Keratinocyte (primary cell): Measurements from ENCODE around the gene KIF26A. TPM values are rescaled to one million over a fixed set of nuclear protein-coding genes. Genes with fewer than 3 reads are reported as not detected.

Source experiments
- DNase-seq: peaks from one replicate; pipeline ENCODE4 v3.0.0-alpha.2; 2011; ENCODE audit warnings: low read depth, missing footprints, low spot score
- FAIRE-seq: peaks from 2 replicates; lab custom pipeline; 2011; peaks lifted over from hg19 to GRCh38; lab: Jason Lieb, UNC
- H2AFZ ChIP-seq: 2 replicates; pipeline ENCODE4 v1.6.0; 2012; ENCODE audit warnings: low read length, control low read depth, inconsistent platforms; ENCODE audit not compliant: control insufficient read depth
- H3K27ac ChIP-seq: 2 replicates; pipeline ENCODE4 v1.5.1; 2011; ENCODE audit warnings: low read length; ENCODE audit not compliant: control insufficient read depth, insufficient read depth
- H3K27me3 ChIP-seq: 3 replicates; pipeline ENCODE4 v1.6.0; 2011; ENCODE audit warnings: low read length; ENCODE audit not compliant: control insufficient read depth, insufficient read depth; ENCODE audit errors: extremely low read depth
- H3K36me3 ChIP-seq, 2 experiments: 2 replicates in 1 of 2; 3 replicates in 1 of 2; pipeline ENCODE4 v1.5.1; 2011; ENCODE audit warnings: low read length in 2 of 2, mild to moderate bottlenecking in 1 of 2; ENCODE audit not compliant: control insufficient read depth in 2 of 2, insufficient read depth in 2 of 2; ENCODE audit errors: extremely low read depth in 1 of 2
- H3K4me1 ChIP-seq: 3 replicates; pipeline ENCODE4 v1.5.1; 2011; ENCODE audit warnings: low read length; ENCODE audit not compliant: control insufficient read depth, insufficient read depth; ENCODE audit errors: extremely low read depth
- H3K4me2 ChIP-seq: 3 replicates; pipeline ENCODE4 v1.6.0; 2011; ENCODE audit warnings: low read depth, low read length; ENCODE audit not compliant: control insufficient read depth, insufficient read depth; ENCODE audit errors: extremely low read depth
- H3K4me3 ChIP-seq, 3 experiments: fragments of 200-600 bp in 1 of 3; sonication (generic) in 1 of 3; 2 replicates in 2 of 3; 3 replicates in 1 of 3; pipeline ENCODE4 v1.5.1; 2011 to 2016; ENCODE audit warnings: low read length in 3 of 3, mild to moderate bottlenecking in 3 of 3, control low read depth in 2 of 3, inconsistent platforms in 1 of 3, low read depth in 1 of 3, mixed read lengths in 1 of 3, mixed run types in 1 of 3, moderate library complexity in 1 of 3; ENCODE audit not compliant: control insufficient read depth in 2 of 3, insufficient read depth in 2 of 3; ENCODE audit errors: extremely low read depth in 1 of 3
- H3K79me2 ChIP-seq: 2 replicates; pipeline ENCODE4 v1.6.0; 2012; ENCODE audit warnings: low read length; ENCODE audit not compliant: control insufficient read depth, insufficient read depth
- H3K9ac ChIP-seq: 3 replicates; pipeline ENCODE4 v1.6.0; 2011; ENCODE audit warnings: low read length; ENCODE audit not compliant: control insufficient read depth, insufficient read depth; ENCODE audit errors: extremely low read depth
- H3K9me1 ChIP-seq: 3 replicates; pipeline ENCODE4 v1.6.0; 2011; ENCODE audit warnings: low read length; ENCODE audit not compliant: control insufficient read depth, insufficient read depth; ENCODE audit errors: extremely low read depth
- H3K9me3 ChIP-seq: 2 replicates; pipeline ENCODE4 v1.5.1; 2012; ENCODE audit warnings: low read depth, low read length; ENCODE audit not compliant: control insufficient read depth
- H4K20me1 ChIP-seq: 3 replicates; pipeline ENCODE4 v1.6.0; 2011; ENCODE audit warnings: low read length; ENCODE audit not compliant: control insufficient read depth, insufficient read depth; ENCODE audit errors: extremely low read depth
- EZH2 ChIP-seq: IDR thresholded peaks from one replicate; pipeline ENCODE4 v1.6.1; 2012; ENCODE audit warnings: inconsistent platforms, mild to moderate bottlenecking, low read length, moderate library complexity
- dilution Hi-C: fragments of 300-500 bp; cut with MboI; formaldehyde crosslinking; loops from one replicate; pipeline ENCODE4 v1.7.0; 2020; ENCODE audit warnings: low sequenced_read_pairs; ENCODE audit not compliant: extremely low pct_ligation_motif_present
- polyA plus RNA-seq, 5 experiments: library from polyadenylated mRNA; depleted of rRNA in 3 of 5; stranded (reverse) in 3 of 5; stranded (forward) in 1 of 5; unstranded in 1 of 5; fragments of >200 nt; gene quantifications; 1 replicate in 1 of 5; 2 replicates in 3 of 5; 3 replicates in 1 of 5; pipeline versions ENCODE4 v1.2.1 to v1.2.3, GENCODE V29; 2011 to 2012; ENCODE audit warnings: missing spikeins in 2 of 5, low read depth in 1 of 5, low replicate concordance in 1 of 5
- TF ChIP-seq, protein P1 (sequence below), 3 experiments: IDR thresholded peaks in 1 of 3; conservative IDR thresholded peaks in 1 of 3; optimal IDR thresholded peaks in 1 of 3; 2 replicates in 2 of 3; 3 replicates in 1 of 3; pipeline versions ENCODE3 to v1.5.1; 2011; ENCODE audit warnings: low read length in 3 of 3, mild to moderate bottlenecking in 3 of 3, moderate library complexity in 2 of 3, control low read depth in 1 of 3, inconsistent platforms in 1 of 3; ENCODE audit not compliant: insufficient read depth in 2 of 3; ENCODE audit errors: extremely low read depth in 1 of 3

The KIF26A gene
- polyA plus RNA-seq, 1 donor (not counting 4 experiments of a cell fraction or from before 2014, with no cell fraction given), result 0.07 TPM

- Histone ChIP-seq H4K20me1 (no peaks in the 10 kb centered on the region), H3K9me3 (no peaks in the 10 kb centered on the region), H3K9ac (no peak overlapping the region), H3K4me3 (no peak overlapping the region), H3K4me1 (peaks cover 2% of the 10 kb centered on the region), H3K27me3 (peaks cover 29% of the 10 kb centered on the region), H3K79me2 (no peaks in the 10 kb centered on the region), H3K4me2 (no peak overlapping the region), H3K36me3 (no peaks in the 10 kb centered on the region), H2AFZ (no peak overlapping the region), H3K9me1 (no peaks in the 10 kb centered on the region), H3K27ac (no peak overlapping the region)
- TF ChIP-seq, protein P1, sequence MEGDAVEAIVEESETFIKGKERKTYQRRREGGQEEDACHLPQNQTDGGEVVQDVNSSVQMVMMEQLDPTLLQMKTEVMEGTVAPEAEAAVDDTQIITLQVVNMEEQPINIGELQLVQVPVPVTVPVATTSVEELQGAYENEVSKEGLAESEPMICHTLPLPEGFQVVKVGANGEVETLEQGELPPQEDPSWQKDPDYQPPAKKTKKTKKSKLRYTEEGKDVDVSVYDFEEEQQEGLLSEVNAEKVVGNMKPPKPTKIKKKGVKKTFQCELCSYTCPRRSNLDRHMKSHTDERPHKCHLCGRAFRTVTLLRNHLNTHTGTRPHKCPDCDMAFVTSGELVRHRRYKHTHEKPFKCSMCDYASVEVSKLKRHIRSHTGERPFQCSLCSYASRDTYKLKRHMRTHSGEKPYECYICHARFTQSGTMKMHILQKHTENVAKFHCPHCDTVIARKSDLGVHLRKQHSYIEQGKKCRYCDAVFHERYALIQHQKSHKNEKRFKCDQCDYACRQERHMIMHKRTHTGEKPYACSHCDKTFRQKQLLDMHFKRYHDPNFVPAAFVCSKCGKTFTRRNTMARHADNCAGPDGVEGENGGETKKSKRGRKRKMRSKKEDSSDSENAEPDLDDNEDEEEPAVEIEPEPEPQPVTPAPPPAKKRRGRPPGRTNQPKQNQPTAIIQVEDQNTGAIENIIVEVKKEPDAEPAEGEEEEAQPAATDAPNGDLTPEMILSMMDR (optimal IDR thresholded peaks at IDR 0.05 in 1 of 3, IDR thresholded peaks at IDR 0.05 in 1 of 3, conservative IDR thresholded peaks at IDR 0.05 in 1 of 3; ENCODE audit: extremely low read depth in 1 of 3, insufficient read depth in 2 of 3, low read length in 3 of 3), result no peak
- no peak for TF ChIP-seq EZH2
- dilution Hi-C loops, result no loop called here
- no peak for DNase-seq
- FAIRE-seq, result no peak
These were observed 51.4 kb downstream of the KIF26A start for GRCh38 chr14:104189629-104190335.

- no peaks in the 10 kb centered on the region for H3K36me3 ChIP-seq
- DNase-seq, result no peak
- H3K4me2 ChIP-seq, result no peak overlapping the region
- H3K9ac ChIP-seq, result no peak overlapping the region
- no peak overlapping the region for H3K27ac ChIP-seq
- no peak overlapping the region for H3K4me3 ChIP-seq
- H3K9me3 ChIP-seq, result no peaks in the 10 kb centered on the region
- no peaks in the 10 kb centered on the region for H3K9me1 ChIP-seq
- no peaks in the 10 kb centered on the region for H4K20me1 ChIP-seq
- no peak overlapping the region for H2AFZ ChIP-seq
- H3K79me2 ChIP-seq, result no peaks in the 10 kb centered on the region
- H3K4me1 ChIP-seq, result peaks cover 2% of the 10 kb centered on the region
- TF ChIP-seq, protein P1 (optimal IDR thresholded peaks at IDR 0.05 in 1 of 3, IDR thresholded peaks at IDR 0.05 in 1 of 3, conservative IDR thresholded peaks at IDR 0.05 in 1 of 3; ENCODE audit: extremely low read depth in 1 of 3, insufficient read depth in 2 of 3, low read length in 3 of 3), result no peak
- no peak for TF ChIP-seq EZH2
- peaks cover 30% of the 10 kb centered on the region for H3K27me3 ChIP-seq
- dilution Hi-C loops, result no loop called here
- FAIRE-seq, result no peak
These were observed 52.1 kb downstream of the KIF26A start for GRCh38 chr14:104190396-104191000.
